Activated naive CD4-positive, alpha-beta T cell treated with anti-CD3 and anti-CD28 coated beads, Interleukin-2, amount 50 U/mL, for 24 hours (primary cell): Measurements from ENCODE around the gene ATP2C2.
"Not testable (repeated sequence)": the region's sequence is repeated elsewhere in the genome, so short reads cannot be mapped to it uniquely, and the experiment has no call there.

Experiments used
- H3K27ac Mint-ChIP-seq: one replicate; pipeline ENCODE4 v1.8.0; 2021; ENCODE audit warnings: mild to moderate bottlenecking, mixed read lengths
- H3K27me3 Mint-ChIP-seq: one replicate; pipeline ENCODE4 v1.8.0; 2021; ENCODE audit warnings: mixed read lengths
- H3K36me3 Mint-ChIP-seq: one replicate; pipeline ENCODE4 v1.8.0; 2021; ENCODE audit warnings: mixed read lengths
- H3K4me1 Mint-ChIP-seq: one replicate; pipeline ENCODE4 v1.8.0; 2021; ENCODE audit warnings: mixed read lengths
- H3K4me3 Mint-ChIP-seq: one replicate; pipeline ENCODE4 v1.8.0; 2021; ENCODE audit warnings: mild to moderate bottlenecking, mixed read lengths
- H3K9me3 Mint-ChIP-seq: one replicate; pipeline ENCODE4 v1.8.0; 2021; ENCODE audit warnings: mixed read lengths

Gene ATP2C2

GRCh38 chr16:84413244-84414004 is 45.1 kb downstream of the ATP2C2 start:
- no peak overlapping the region for H3K4me3 Mint-ChIP-seq
- no peaks in the 10 kb centered on the region for H3K9me3 Mint-ChIP-seq
- H3K27ac Mint-ChIP-seq, result no peak overlapping the region
- no peaks in the 10 kb centered on the region for H3K27me3 Mint-ChIP-seq
- H3K36me3 Mint-ChIP-seq, result no peaks in the 10 kb centered on the region
- H3K4me1 Mint-ChIP-seq, result no peaks in the 10 kb centered on the region

- no peaks in the 10 kb centered on the region for H3K9me3 Mint-ChIP-seq
- H3K4me3 Mint-ChIP-seq, result no peak overlapping the region
- H3K4me1 Mint-ChIP-seq, result no peaks in the 10 kb centered on the region
- H3K36me3 Mint-ChIP-seq, result no peaks in the 10 kb centered on the region
- H3K27me3 Mint-ChIP-seq, result peaks cover 2% of the 10 kb centered on the region
- H3K27ac Mint-ChIP-seq, result no peak overlapping the region
Observed at GRCh38 chr16:84414789-84415326, 46.5 kb downstream of the ATP2C2 start.

GRCh38 chr16:84416407-84417321 is 48.3 kb downstream of the ATP2C2 start:
- H3K27ac Mint-ChIP-seq, result no peak overlapping the region
- no peak overlapping the region for H3K4me3 Mint-ChIP-seq
- peaks cover 2% of the 10 kb centered on the region for H3K27me3 Mint-ChIP-seq
- H3K9me3 Mint-ChIP-seq, result no peaks in the 10 kb centered on the region
- no peaks in the 10 kb centered on the region for H3K4me1 Mint-ChIP-seq
- H3K36me3 Mint-ChIP-seq, result no peaks in the 10 kb centered on the region

GRCh38 chr16:84418056-84418849 is 49.9 kb downstream of the ATP2C2 start:
- Mint-ChIP-seq H3K36me3 (no peaks in the 10 kb centered on the region), H3K4me3 (no peak overlapping the region), H3K27ac (no peak overlapping the region), H3K4me1 (no peaks in the 10 kb centered on the region), H3K9me3 (no peaks in the 10 kb centered on the region), H3K27me3 (peaks cover 2% of the 10 kb centered on the region)

- H3K27me3 Mint-ChIP-seq, result peaks cover 2% of the 10 kb centered on the region
- H3K4me1 Mint-ChIP-seq, result no peaks in the 10 kb centered on the region
- no peaks in the 10 kb centered on the region for H3K36me3 Mint-ChIP-seq
- no peak overlapping the region for H3K27ac Mint-ChIP-seq
- H3K4me3 Mint-ChIP-seq, result no peak overlapping the region
- no peaks in the 10 kb centered on the region for H3K9me3 Mint-ChIP-seq
Observed at GRCh38 chr16:84419730-84420129, 51.4 kb downstream of the ATP2C2 start.

GRCh38 chr16:84420556-84420955 is 52.2 kb downstream of the ATP2C2 start:
- not testable (repeated sequence) for H3K4me1 Mint-ChIP-seq, H3K4me3 Mint-ChIP-seq, H3K27ac Mint-ChIP-seq, H3K9me3 Mint-ChIP-seq, H3K36me3 Mint-ChIP-seq, H3K27me3 Mint-ChIP-seq

- Mint-ChIP-seq H3K4me1 (no peaks in the 10 kb centered on the region), H3K27me3 (peaks cover 2% of the 10 kb centered on the region), H3K36me3 (no peaks in the 10 kb centered on the region), H3K27ac (no peak overlapping the region), H3K9me3 (no peaks in the 10 kb centered on the region), H3K4me3 (no peak overlapping the region)
Observed at GRCh38 chr16:84421081-84421937, 53.0 kb downstream of the ATP2C2 start.

- Mint-ChIP-seq H3K4me3 (no peak overlapping the region), H3K27me3 (peaks cover 2% of the 10 kb centered on the region), H3K27ac (no peak overlapping the region), H3K36me3 (no peaks in the 10 kb centered on the region), H3K9me3 (no peaks in the 10 kb centered on the region), H3K4me1 (no peaks in the 10 kb centered on the region)
Observed at GRCh38 chr16:84421938-84422220, 53.5 kb downstream of the ATP2C2 start.

- Mint-ChIP-seq H3K27me3 (peaks cover 2% of the 10 kb centered on the region), H3K4me1 (no peaks in the 10 kb centered on the region), H3K4me3 (no peak overlapping the region), H3K27ac (no peak overlapping the region), H3K9me3 (no peaks in the 10 kb centered on the region), H3K36me3 (no peaks in the 10 kb centered on the region)
Observed at GRCh38 chr16:84423416-84423837, 55.1 kb downstream of the ATP2C2 start.

GRCh38 chr16:84425696-84426095 is 57.4 kb downstream of the ATP2C2 start:
- Mint-ChIP-seq H3K4me1 (no peaks in the 10 kb centered on the region), H3K9me3 (no peaks in the 10 kb centered on the region), H3K27me3 (peaks cover 2% of the 10 kb centered on the region), H3K36me3 (no peaks in the 10 kb centered on the region), H3K4me3 (no peak overlapping the region), H3K27ac (no peak overlapping the region)

GRCh38 chr16:84426804-84427203 is 58.5 kb downstream of the ATP2C2 start:
- H3K27me3 Mint-ChIP-seq, result peaks cover 3% of the 10 kb centered on the region
- H3K9me3 Mint-ChIP-seq, result no peaks in the 10 kb centered on the region
- no peaks in the 10 kb centered on the region for H3K4me1 Mint-ChIP-seq
- no peak overlapping the region for H3K4me3 Mint-ChIP-seq
- no peak overlapping the region for H3K27ac Mint-ChIP-seq
- H3K36me3 Mint-ChIP-seq, result no peaks in the 10 kb centered on the region

GRCh38 chr16:84427553-84427952 is 59.2 kb downstream of the ATP2C2 start:
- no peaks in the 10 kb centered on the region for H3K4me1 Mint-ChIP-seq
- H3K4me3 Mint-ChIP-seq, result no peak overlapping the region
- no peaks in the 10 kb centered on the region for H3K36me3 Mint-ChIP-seq
- peaks cover 3% of the 10 kb centered on the region for H3K27me3 Mint-ChIP-seq
- H3K9me3 Mint-ChIP-seq, result no peaks in the 10 kb centered on the region
- H3K27ac Mint-ChIP-seq, result no peak overlapping the region

GRCh38 chr16:84430860-84431259 is 62.5 kb downstream of the ATP2C2 start:
- Mint-ChIP-seq H3K9me3 (no peaks in the 10 kb centered on the region), H3K27me3 (peaks cover 3% of the 10 kb centered on the region), H3K4me3 (no peak overlapping the region), H3K27ac (no peak overlapping the region), H3K4me1 (no peaks in the 10 kb centered on the region), H3K36me3 (no peaks in the 10 kb centered on the region)

- Mint-ChIP-seq H3K27ac (no peak overlapping the region), H3K36me3 (no peaks in the 10 kb centered on the region), H3K4me1 (no peaks in the 10 kb centered on the region), H3K4me3 (no peak overlapping the region), H3K9me3 (no peaks in the 10 kb centered on the region), H3K27me3 (peaks cover 3% of the 10 kb centered on the region)
Observed at GRCh38 chr16:84434800-84435199, 66.5 kb downstream of the ATP2C2 start.

- Mint-ChIP-seq H3K9me3 (no peaks in the 10 kb centered on the region), H3K36me3 (no peaks in the 10 kb centered on the region), H3K4me3 (no peak overlapping the region), H3K4me1 (no peaks in the 10 kb centered on the region), H3K27ac (no peak overlapping the region), H3K27me3 (peaks cover 1% of the 10 kb centered on the region)
Observed at GRCh38 chr16:84436196-84436595, 67.9 kb downstream of the ATP2C2 start.
